LNCaP clone FGC (cell line): ENCODE results near the gene TMEM63C.

Experiments
- DNase-seq: peaks from one replicate; pipeline ENCODE4 v3.0.0-alpha.2; 2011; ENCODE audit warnings: low read depth
- H3K4me3 ChIP-seq: 2 replicates; pipeline ENCODE4 v1.5.1; 2011; ENCODE audit warnings: mild to moderate bottlenecking, low read depth, low read length, control low read depth
- TF ChIP-seq, protein P1 (sequence below): IDR thresholded peaks from 2 replicates; pipeline ENCODE4 v1.5.1; 2012; ENCODE audit warnings: mild to moderate bottlenecking; ENCODE audit not compliant: control insufficient read depth, insufficient read depth; ENCODE audit errors: extremely low read depth

TMEM63C gene

GRCh38 chr14:77306416-77306815 is 124.8 kb downstream of the TMEM63C start:
- DNase-seq, result no peak
- TF ChIP-seq, protein P1, sequence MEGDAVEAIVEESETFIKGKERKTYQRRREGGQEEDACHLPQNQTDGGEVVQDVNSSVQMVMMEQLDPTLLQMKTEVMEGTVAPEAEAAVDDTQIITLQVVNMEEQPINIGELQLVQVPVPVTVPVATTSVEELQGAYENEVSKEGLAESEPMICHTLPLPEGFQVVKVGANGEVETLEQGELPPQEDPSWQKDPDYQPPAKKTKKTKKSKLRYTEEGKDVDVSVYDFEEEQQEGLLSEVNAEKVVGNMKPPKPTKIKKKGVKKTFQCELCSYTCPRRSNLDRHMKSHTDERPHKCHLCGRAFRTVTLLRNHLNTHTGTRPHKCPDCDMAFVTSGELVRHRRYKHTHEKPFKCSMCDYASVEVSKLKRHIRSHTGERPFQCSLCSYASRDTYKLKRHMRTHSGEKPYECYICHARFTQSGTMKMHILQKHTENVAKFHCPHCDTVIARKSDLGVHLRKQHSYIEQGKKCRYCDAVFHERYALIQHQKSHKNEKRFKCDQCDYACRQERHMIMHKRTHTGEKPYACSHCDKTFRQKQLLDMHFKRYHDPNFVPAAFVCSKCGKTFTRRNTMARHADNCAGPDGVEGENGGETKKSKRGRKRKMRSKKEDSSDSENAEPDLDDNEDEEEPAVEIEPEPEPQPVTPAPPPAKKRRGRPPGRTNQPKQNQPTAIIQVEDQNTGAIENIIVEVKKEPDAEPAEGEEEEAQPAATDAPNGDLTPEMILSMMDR, result no peak
- H3K4me3 ChIP-seq, result no peak overlapping the region

DNA sequence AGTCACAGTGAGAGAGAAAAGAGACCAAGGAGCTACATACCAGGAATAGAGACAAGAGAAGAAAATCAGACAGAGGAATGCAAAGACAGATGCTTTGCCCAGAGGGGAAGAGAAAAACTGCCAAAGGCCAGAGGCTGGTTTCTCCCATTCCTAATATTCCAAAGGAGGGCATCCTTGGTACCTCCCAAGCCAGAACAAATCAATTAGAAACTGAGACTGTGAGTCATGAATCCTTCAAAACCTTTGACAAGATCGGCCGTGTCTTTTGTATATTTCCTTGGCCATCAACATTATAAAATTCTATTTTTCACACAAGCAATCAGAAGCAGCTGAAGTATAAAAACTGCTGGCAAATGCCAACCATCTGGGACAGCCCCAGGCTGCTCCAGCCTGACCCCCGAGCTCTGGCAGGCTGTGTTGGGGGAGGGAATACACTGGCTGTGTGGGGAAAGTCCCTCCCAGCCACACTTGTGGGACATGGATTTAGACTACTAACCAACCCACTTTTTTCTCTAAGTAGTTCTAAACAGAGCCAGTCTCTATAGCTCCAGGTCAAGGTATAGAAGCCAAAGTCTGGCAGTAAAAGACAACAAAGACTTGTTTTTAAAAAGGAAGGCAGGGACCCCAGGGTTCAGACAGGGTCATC is 125.4 kb downstream of the TMEM63C start:
- H3K4me3 ChIP-seq, result no peak overlapping the region
- TF ChIP-seq, protein P1, result no peak
- DNase-seq, result no peak
